HG03108 (cell line): ENCODE data around the gene BTBD9.
"Not testable (repeated sequence)": the region's sequence is repeated elsewhere in the genome, so short reads cannot be mapped to it uniquely, and the experiment has no call there.

Experiments used
- ATAC-seq: cut with Tn5 transposase; IDR thresholded peaks from one replicate; pipeline ENCODE4 v1.9.1; 2021; ENCODE audit warnings: moderate library complexity; ENCODE audit not compliant: unreplicated experiment

The BTBD9 gene

GRCh38 chr6:38133932-38134703 is 505.6 kb downstream of the BTBD9 start:
- no peak for ATAC-seq

GRCh38 chr6:38131527-38131965 is 508.2 kb downstream of the BTBD9 start:
- no peak for ATAC-seq

- no peak for ATAC-seq
These were observed 512.4 kb downstream of the BTBD9 start for GRCh38 chr6:38127284-38127683.

- ATAC-seq = not testable (repeated sequence)
These were observed 515.4 kb downstream of the BTBD9 start for GRCh38 chr6:38124224-38124926.

GRCh38 chr6:38119516-38119915 is 520.2 kb downstream of the BTBD9 start:
- ATAC-seq = no peak

GRCh38 chr6:38118791-38119365 is 520.9 kb downstream of the BTBD9 start:
- no peak for ATAC-seq
